Esophagus muscularis mucosa (tissue), 4 donors: ENCODE results near the gene CHRNA4. TPM values are rescaled to one million over a fixed set of nuclear protein-coding genes. Genes with fewer than 3 reads are reported as not detected.

Experiments
- DNase-seq: peaks from one replicate; pipeline ENCODE4 v3.0.0-alpha.2; 2017; ENCODE audit errors: extremely low spot score
- H3K27ac ChIP-seq, 4 donors: fragments of 200-600 bp; sonication (generic); replicated peaks in 1 of 4; 1 replicate in 3 of 4; 2 replicates in 1 of 4; pipeline ENCODE4 v1.5.1; 2016 to 2019; ENCODE audit warnings: mild to moderate bottlenecking in 1 of 4
- H3K27me3 ChIP-seq, 4 donors: fragments of 200-600 bp; sonication (generic); one replicate each; pipeline versions ENCODE4 v1.5.1 to v1.6.0; 2016 to 2019
- H3K36me3 ChIP-seq, 4 donors: fragments of 200-600 bp; sonication (generic); one replicate each; pipeline ENCODE4 v1.5.1; 2016 to 2019
- H3K4me1 ChIP-seq, 4 donors: fragments of 200-600 bp; sonication (generic); one replicate each; pipeline ENCODE4 v1.5.1; 2016 to 2019
- H3K4me3 ChIP-seq, 4 donors: fragments of 200-600 bp; sonication (generic); 1 replicate in 2 of 4; 2 replicates in 2 of 4; pipeline ENCODE4 v1.5.1; 2016 to 2019; ENCODE audit warnings: mild to moderate bottlenecking in 4 of 4, moderate library complexity in 1 of 4
- H3K9me3 ChIP-seq, 4 donors: fragments of 200-600 bp; sonication (generic); 1 replicate in 3 of 4; 2 replicates in 1 of 4; pipeline ENCODE4 v1.5.1; 2016 to 2019
- EP300 ChIP-seq: sonication (generic); formaldehyde crosslinking; IDR thresholded peaks from one replicate; pipeline ENCODE4 v1.6.1; 2017; ENCODE audit warnings: antibody characterized with exemption
- POLR2A ChIP-seq: fragments of 450-650 bp; IDR thresholded peaks from one replicate; pipeline ENCODE4 v1.6.1; 2017; ENCODE audit warnings: antibody characterized with exemption, moderate library complexity, mild to moderate bottlenecking, low read depth
- POLR2AphosphoS5 ChIP-seq, 2 donors: sonication (generic); formaldehyde crosslinking; IDR thresholded peaks; one replicate each; pipeline ENCODE4 v1.6.1; 2017; ENCODE audit warnings: antibody characterized with exemption in 2 of 2
- WGBS: methylation state at CpG from one replicate; pipeline ENCODE4 v1.1.5; 2018; 5-methylcytosine and 5-hydroxymethylcytosine counted together
- intact Hi-C: fragments of 100-400 bp; cut with DNase I; formaldehyde crosslinking; loops from one replicate; pipeline ENCODE4 v1.15.1; 2023
- small RNA-seq, 3 donors: library from RNA; depleted of rRNA; stranded (forward); fragments of <200 nt; gene quantifications; one replicate each; pipeline ENCODE3, GENCODE V24; 2016
- total RNA-seq, 4 donors: library from RNA; depleted of rRNA; stranded (reverse); fragments of >200 nt; gene quantifications; one replicate each; pipeline versions ENCODE4 v1.1.0 to v1.2.1, GENCODE V29; 2016
- TF ChIP-seq, protein P1 (sequence below), 3 experiments: fragments of 200-600 bp in 2 of 3; fragments of 450-650 bp in 1 of 3; sonication (generic) in 2 of 3; IDR thresholded peaks; one replicate each; pipeline ENCODE4 v1.5.1; 2017 to 2019; ENCODE audit warnings: antibody characterized with exemption in 3 of 3, mild to moderate bottlenecking in 2 of 3, moderate library complexity in 1 of 3

Gene CHRNA4
- total RNA-seq, 4 donors from 2014 or later: not detected

DNA sequence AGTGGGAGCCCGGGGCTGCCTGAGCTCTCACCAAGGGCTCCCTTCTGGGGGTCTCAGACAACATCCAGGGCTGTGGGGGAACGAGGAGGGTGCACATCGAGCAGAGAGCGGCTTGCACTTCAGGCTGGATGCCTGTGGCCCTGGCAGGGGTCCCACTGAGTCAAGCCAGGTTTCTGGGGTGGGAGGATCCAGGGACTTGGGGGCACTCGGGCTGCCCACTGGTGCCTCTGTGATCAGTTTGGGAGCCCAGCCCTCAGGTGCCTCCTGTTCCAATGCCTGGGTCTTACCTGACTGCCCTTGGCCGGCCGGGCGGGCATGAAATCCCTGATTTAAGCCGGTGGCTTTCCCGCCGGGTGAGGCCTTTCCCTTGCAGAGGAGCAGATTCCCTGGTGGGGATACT, 67.7 kb downstream of the CHRNA4 start:
- H3K4me1 ChIP-seq: peaks cover 0 to 11% (median 3%) of the 10 kb centered on the region in 4 donors
- no peak for DNase-seq
- intact Hi-C loops: no loop called here
- no peaks in the 10 kb centered on the region for H3K9me3 ChIP-seq
- 80% methylated on average over 1 of the region's 11 CpGs for WGBS
- no peak overlapping the region for H3K4me3 ChIP-seq
- no peak for TF ChIP-seq EP300
- TF ChIP-seq, protein P1, sequence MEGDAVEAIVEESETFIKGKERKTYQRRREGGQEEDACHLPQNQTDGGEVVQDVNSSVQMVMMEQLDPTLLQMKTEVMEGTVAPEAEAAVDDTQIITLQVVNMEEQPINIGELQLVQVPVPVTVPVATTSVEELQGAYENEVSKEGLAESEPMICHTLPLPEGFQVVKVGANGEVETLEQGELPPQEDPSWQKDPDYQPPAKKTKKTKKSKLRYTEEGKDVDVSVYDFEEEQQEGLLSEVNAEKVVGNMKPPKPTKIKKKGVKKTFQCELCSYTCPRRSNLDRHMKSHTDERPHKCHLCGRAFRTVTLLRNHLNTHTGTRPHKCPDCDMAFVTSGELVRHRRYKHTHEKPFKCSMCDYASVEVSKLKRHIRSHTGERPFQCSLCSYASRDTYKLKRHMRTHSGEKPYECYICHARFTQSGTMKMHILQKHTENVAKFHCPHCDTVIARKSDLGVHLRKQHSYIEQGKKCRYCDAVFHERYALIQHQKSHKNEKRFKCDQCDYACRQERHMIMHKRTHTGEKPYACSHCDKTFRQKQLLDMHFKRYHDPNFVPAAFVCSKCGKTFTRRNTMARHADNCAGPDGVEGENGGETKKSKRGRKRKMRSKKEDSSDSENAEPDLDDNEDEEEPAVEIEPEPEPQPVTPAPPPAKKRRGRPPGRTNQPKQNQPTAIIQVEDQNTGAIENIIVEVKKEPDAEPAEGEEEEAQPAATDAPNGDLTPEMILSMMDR (IDR thresholded peaks at IDR 0.05): no peak
- TF ChIP-seq POLR2A: no peak
- no peak for TF ChIP-seq POLR2AphosphoS5 (IDR thresholded peaks at IDR 0.05)
- peaks cover 6 to 11% (median 10%) of the 10 kb centered on the region in 4 donors for H3K36me3 ChIP-seq
- H3K27ac ChIP-seq: no peak overlapping the region
- peaks cover 0 to 74% (median 26%) of the 10 kb centered on the region in 4 donors for H3K27me3 ChIP-seq

Small RNA genes within 50 kb of the gene (small RNA-seq; reads per million reads assigned to genes)
- 0 reads per million in 3 donors for gene RNU6-994P

Other genes with a start within 250 kb of the CHRNA4 start
- gene YTHDF1, start 145.2 kb downstream of the CHRNA4 start, total RNA-seq: 10 to 100 TPM; 17.9 to 32.1 (median 29.7) TPM
- not detected for gene BIRC7, start 125.4 kb downstream of the CHRNA4 start, total RNA-seq
- gene NKAIN4, start 106.9 kb downstream of the CHRNA4 start, total RNA-seq: under 1 TPM in 2 of 4 donors, not detected in 2; 0.17 to 0.45 TPM
- 10 to 100 TPM; 35.8 to 50.9 (median 39.5) TPM for gene ARFGAP1, start 88.5 kb downstream of the CHRNA4 start, total RNA-seq
- gene COL20A1, start 68.2 kb downstream of the CHRNA4 start, total RNA-seq: under 1 TPM in 1 of 4 donors, not detected in 3; 0.32 TPM
- 1 to 10 TPM in 1 of 4 donors, under 1 TPM in 2, not detected in 1; 0.11 to 1.6 (median 0.50) TPM for gene KCNQ2, start 111.3 kb upstream of the CHRNA4 start, total RNA-seq
- gene EEF1A2, start 137.7 kb upstream of the CHRNA4 start, total RNA-seq: 10 to 100 TPM in 1 of 4 donors, 1 to 10 TPM in 3; 1.7 to 17.8 (median 7.4) TPM
- gene PPDPF, start 159.4 kb upstream of the CHRNA4 start, total RNA-seq: 100 to 1,000 TPM; 150 to 291 (median 270) TPM
- gene PTK6, start 176.0 kb upstream of the CHRNA4 start, total RNA-seq: 1 to 10 TPM in 1 of 4 donors, under 1 TPM in 3; 0.06 to 1.2 (median 0.23) TPM
- not detected for gene SRMS, start 186.4 kb upstream of the CHRNA4 start, total RNA-seq
- under 1 TPM; 0.23 to 0.83 (median 0.44) TPM for gene FNDC11, start 192.8 kb upstream of the CHRNA4 start, total RNA-seq
- 10 to 100 TPM; 19.5 to 36.9 (median 30.3) TPM for gene HELZ2, start 212.9 kb upstream of the CHRNA4 start, total RNA-seq